ENCODE data around the gene PMM1.

The PMM1 gene

DNA sequence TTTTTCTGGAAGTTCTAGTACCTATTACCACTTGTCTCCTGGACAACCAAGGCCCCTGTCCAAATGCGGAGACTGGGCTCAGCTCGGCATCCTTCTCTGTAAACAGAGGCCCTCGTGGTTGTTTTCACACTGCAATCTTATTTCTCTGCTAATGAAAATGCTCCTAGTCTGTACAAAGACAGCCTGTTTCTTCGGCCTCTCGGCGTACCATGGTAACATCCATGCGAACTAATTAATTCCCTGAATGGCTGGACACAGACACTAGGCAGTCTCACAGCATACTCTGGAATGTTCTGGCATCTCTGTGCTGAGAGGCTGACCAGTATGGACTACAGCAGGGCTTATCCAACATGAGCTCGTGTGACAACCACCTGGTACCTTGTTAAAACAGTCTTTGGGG lies 51.1 kb downstream of the PMM1 start:
- DNase-seq (ENCODE audit: low read depth in 2 of 2), result no peak

DNA sequence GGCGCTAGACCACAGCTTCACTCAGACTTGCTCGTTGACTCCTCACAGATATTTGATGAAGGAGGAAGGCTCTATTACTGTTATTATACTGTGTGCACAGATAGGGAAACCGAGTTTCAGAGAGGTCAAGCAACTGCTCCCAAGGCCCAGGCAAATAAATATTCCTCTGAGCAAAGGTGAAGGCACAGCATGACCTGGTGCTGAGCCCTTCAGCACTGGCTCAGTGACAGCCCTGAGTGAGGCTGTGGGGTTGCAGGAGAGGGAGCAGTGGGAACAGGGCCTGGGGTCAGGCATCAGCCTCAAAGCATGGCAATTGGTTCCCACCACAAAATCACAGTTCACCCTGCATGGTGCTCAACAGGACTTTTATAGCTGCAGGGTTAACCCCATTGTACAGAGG lies 52.4 kb downstream of the PMM1 start:
- no peak for DNase-seq (ENCODE audit: low read depth in 2 of 2)

- DNase-seq (ENCODE audit: low read depth in 2 of 2), result no peak
These were observed 54.4 kb downstream of the PMM1 start for GRCh38 chr22:41535244-41535643.

- no peak for DNase-seq (ENCODE audit: low read depth in 2 of 2)
These were observed 55.4 kb downstream of the PMM1 start for GRCh38 chr22:41534219-41534618.

DNA sequence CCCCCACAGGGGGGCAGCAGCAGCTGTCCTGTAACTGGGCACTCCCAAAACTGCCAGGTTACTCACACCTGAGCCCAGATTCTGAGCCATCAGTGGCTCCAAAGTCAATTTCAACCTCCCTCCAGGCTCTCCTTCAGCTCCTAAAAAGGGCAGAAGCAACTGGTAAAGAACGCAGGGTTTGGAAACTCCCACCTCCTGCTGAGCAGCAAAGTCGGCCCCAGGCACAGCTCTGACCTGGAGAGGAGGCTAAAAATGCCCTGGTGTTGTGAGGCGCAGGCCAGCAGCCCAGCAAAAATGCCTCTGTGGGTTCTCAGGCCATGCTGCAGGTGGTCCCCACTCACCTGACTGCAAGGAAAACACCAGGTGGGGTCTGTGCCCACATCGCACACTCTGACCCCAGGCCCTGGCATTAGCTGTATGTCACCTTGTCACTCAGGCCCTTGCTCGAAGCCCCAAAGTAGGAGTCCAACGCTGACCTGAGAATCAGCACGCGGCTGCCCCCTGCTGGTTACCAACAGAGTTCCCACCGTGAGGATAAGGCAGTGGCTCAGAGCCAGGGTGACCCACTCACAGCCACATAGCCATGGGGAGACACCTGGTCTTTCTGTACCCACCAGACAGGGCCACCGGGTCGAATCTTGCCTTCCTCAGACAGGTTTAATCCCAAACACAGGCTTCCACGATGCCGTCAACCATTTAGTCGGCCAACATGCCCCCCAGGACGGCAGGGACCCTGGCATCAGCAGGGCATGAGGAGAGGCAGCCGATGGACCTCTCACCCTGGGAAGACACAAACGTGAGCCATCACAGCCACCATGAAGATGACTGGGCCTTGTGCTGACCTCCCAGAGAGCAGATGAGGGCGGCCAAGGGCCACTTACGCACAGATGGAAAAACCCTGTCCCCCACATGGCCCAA lies 56.5 kb downstream of the PMM1 start:
- DNase-seq (ENCODE audit: low read depth in 2 of 2), result peak; percentile 19 to 27

- DNase-seq (ENCODE audit: low read depth in 2 of 2), result no peak
These were observed 57.7 kb downstream of the PMM1 start for GRCh38 chr22:41531715-41532477.

- DNase-seq (ENCODE audit: low read depth in 2 of 2), result no peak
These were observed 58.5 kb downstream of the PMM1 start for GRCh38 chr22:41530890-41531714.

GRCh38 chr22:41528938-41529561 lies 60.6 kb downstream of the PMM1 start:
- DNase-seq (ENCODE audit: low read depth in 2 of 2), result no peak

DNA sequence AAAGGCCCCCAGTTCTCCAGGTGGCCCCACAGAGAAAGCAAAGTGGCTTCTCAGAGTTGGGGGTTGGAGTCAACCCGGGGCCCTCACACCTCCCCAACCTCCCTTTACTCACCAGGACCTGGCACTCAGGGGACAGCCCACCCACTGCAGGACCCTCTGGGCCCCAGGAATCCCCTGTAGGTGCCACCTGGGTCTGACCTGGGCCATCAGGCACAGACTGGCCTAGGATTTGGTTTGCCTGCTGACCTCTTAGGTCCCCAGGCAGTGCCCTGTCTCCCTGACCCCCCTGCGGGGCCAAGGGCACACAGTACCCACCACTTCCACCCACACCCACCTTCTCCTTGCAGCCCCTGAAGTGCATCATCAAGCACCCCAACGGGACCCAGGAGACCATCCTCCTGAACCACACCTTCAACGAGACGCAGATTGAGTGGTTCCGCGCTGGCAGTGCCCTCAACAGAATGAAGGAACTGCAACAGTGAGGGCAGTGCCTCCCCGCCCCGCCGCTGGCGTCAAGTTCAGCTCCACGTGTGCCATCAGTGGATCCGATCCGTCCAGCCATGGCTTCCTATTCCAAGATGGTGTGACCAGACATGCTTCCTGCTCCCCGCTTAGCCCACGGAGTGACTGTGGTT lies 61.4 kb downstream of the PMM1 start:
- no peak for DNase-seq (ENCODE audit: low read depth in 2 of 2)

All from activated CD8-positive, alpha-beta memory T cell treated with anti-CD3 and anti-CD28 coated beads for 4 hours (primary cell).